Common myeloid progenitor, CD34-positive (primary cell): ENCODE measurements around the gene CD2AP.
A peak's percentile ranks its signal among the peaks of the same experiment; 100 is the strongest.

Experiments used
- CTCF ChIA-PET: fragments of 350-600 bp; sonication (Branson Sonifier 250); formaldehyde crosslinking; loops from one replicate; lab custom pipeline; 2021; ENCODE audit warnings: antibody characterized with exemption; lab: Charles Lee
- POLR2A ChIA-PET: fragments of 350-600 bp; sonication (Branson Sonifier 250); formaldehyde crosslinking; loops from one replicate; lab custom pipeline; 2021; ENCODE audit warnings: antibody characterized with exemption; lab: Charles Lee
- DNase-seq, 3 donors: peaks; one replicate each; pipeline versions ENCODE4 v3.0.0 to v3.0.0-alpha.2; 2013
- H3K27ac ChIP-seq, 2 experiments: 1 replicate in 1 of 2; 2 replicates in 1 of 2; pipeline ENCODE4 v1.7.0; 2013; ENCODE audit warnings: inconsistent platforms in 2 of 2, low read length in 2 of 2, mild to moderate bottlenecking in 2 of 2, low read depth in 1 of 2, moderate library complexity in 1 of 2; ENCODE audit not compliant: severe bottlenecking in 2 of 2, insufficient read depth in 1 of 2, poor library complexity in 1 of 2
- H3K27me3 ChIP-seq, 5 experiments: replicated peaks in 2 of 5; 1 replicate in 3 of 5; 2 replicates in 2 of 5; pipeline versions ENCODE4 v1.6.1 to v1.7.0; 2013; ENCODE audit warnings: low read length in 4 of 5, mild to moderate bottlenecking in 2 of 5, moderate library complexity in 2 of 5, inconsistent platforms in 1 of 5; ENCODE audit not compliant: insufficient read depth in 5 of 5, control insufficient read depth in 4 of 5
- H3K36me3 ChIP-seq, 4 experiments: 1 replicate in 2 of 4; 2 replicates in 2 of 4; pipeline versions ENCODE4 v1.6.1 to v1.7.0; 2013; ENCODE audit warnings: low read length in 3 of 4, control low read depth in 1 of 4, mild to moderate bottlenecking in 1 of 4; ENCODE audit not compliant: control insufficient read depth in 4 of 4, insufficient read depth in 4 of 4
- H3K4me1 ChIP-seq, 4 experiments: 1 replicate in 3 of 4; 2 replicates in 1 of 4; pipeline versions ENCODE4 v1.6.1 to v1.7.1; 2013; ENCODE audit warnings: low read length in 3 of 4, mild to moderate bottlenecking in 3 of 4, control low read depth in 1 of 4, inconsistent platforms in 1 of 4, moderate library complexity in 1 of 4; ENCODE audit not compliant: control insufficient read depth in 4 of 4, insufficient read depth in 4 of 4; ENCODE audit errors: control extremely low read depth in 1 of 4
- H3K4me3 ChIP-seq, 7 experiments: 1 replicate in 4 of 7; 2 replicates in 3 of 7; pipeline versions ENCODE4 v1.5.1 to v1.7.0; 2013; ENCODE audit warnings: mild to moderate bottlenecking in 7 of 7, low read length in 6 of 7, moderate library complexity in 6 of 7, inconsistent platforms in 2 of 7, low read depth in 2 of 7, control low read depth in 1 of 7; ENCODE audit not compliant: insufficient read depth in 4 of 7, control insufficient read depth in 1 of 7; ENCODE audit errors: extremely low read depth in 1 of 7
- H3K9me3 ChIP-seq, 5 experiments: 1 replicate in 4 of 5; 2 replicates in 1 of 5; pipeline versions ENCODE4 v1.6.1 to v1.7.1; 2013; ENCODE audit warnings: low read length in 4 of 5, mild to moderate bottlenecking in 2 of 5, inconsistent platforms in 1 of 5, low read depth in 1 of 5, moderate library complexity in 1 of 5; ENCODE audit not compliant: control insufficient read depth in 4 of 5, insufficient read depth in 2 of 5; ENCODE audit errors: control extremely low read depth in 1 of 5
- WGBS: methylation state at CpG from one replicate; pipeline ENCODE4 v1.1.5; 2013; ENCODE audit not compliant: insufficient coverage; 5-methylcytosine and 5-hydroxymethylcytosine counted together

CD2AP gene

DNA sequence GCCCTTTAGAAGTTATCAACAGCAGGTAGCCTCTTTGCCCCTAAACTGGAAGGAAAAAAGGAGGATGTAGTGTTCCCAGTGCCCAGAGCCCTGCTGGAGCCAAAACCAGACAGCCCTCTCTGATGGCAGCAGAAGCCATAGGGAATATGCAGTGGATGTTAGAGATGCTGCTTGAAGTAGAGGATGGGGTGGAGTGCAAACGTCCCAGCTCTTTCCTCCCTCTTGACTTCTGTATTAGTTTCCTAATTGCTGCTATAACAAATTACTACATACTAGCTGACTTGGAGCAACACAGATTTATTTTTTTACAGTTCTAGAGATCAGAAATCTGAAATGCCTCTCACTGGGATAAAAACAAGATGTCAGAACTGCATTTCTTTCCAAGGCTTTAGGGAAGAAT is 12.5 kb upstream of the CD2AP start:
- H3K36me3 ChIP-seq, result no peaks in the 10 kb centered on the region
- no CpG with 5 or more reads among the region's 1 CpG for WGBS
- POLR2A ChIA-PET, result interaction anchor here (0.6 kb wide), 1 partner anchor 13 kb away, joined by 3 read pairs; the partner anchor contains the start of gene CD2AP

DNA sequence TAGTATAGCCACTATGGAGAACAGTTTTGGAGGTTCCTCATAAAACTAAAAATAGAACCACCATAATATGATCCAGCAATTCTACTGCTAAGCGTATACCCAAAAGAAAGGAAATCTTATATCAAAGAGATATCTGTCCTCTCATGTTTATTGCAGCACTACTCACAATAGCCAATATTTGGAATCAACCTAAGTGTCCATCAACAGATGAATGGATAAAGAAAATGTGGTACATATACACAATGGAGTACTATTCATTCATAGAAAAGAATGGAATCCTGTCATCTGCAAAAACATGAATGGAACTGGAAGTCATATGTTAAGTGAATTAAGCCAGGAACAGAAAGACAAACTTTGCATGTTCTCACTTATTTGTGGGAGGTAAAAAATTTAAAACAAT is 5.7 kb upstream of the CD2AP start:
- ChIA-PET CTCF (no interaction called here), POLR2A (no interaction called here)
- Histone ChIP-seq H3K4me3 (no peak overlapping the region), H3K27me3 (no peaks in the 10 kb centered on the region), H3K27ac (no peak overlapping the region), H3K9me3 (no peaks in the 10 kb centered on the region), H3K36me3 (no peaks in the 10 kb centered on the region), H3K4me1 (peaks cover 6 to 11% (median 7%) of the 10 kb centered on the region in 4 experiments)
- no peak for DNase-seq
- 60% methylated on average over 1 of the region's 1 CpG for WGBS

More for the DNA sequence above, 12.5 kb upstream of the CD2AP start:
- CTCF ChIA-PET, result interaction anchor here (0.9 kb wide), 1 partner anchor 67 kb away, joined by 3 read pairs; no protein-coding TSS in a partner anchor
- Histone ChIP-seq H3K4me1 (no peaks in the 10 kb centered on the region), H3K27me3 (no peaks in the 10 kb centered on the region), H3K9me3 (no peaks in the 10 kb centered on the region), H3K4me3 (no peak overlapping the region), H3K27ac (no peak overlapping the region)
- no peak for DNase-seq

DNA sequence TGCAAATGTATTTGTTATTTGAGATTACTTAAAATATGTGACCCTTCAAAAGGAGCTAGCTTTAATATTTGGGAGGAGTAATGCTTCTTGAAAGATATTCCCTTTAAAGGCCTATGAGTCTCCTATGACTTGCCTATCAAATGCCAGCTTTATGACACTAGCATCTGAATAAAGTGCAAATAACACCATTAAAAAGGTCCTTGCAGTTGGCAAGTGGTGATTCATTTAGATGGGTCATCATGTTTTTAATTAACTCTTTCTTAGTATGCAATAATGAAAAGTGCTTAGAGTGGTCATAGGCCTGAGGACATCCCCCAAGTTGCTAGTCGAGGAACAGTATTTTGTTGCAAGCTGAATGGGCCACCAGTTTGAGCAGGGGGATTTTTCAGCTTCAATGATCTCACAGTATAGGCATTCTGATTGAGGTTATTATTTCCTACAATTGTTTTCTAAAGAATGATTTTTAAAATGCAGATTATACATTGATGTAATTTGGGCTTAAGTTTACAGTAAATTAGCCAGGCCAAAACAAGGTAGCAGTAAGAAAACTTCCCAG is 3.7 kb upstream of the CD2AP start:
- CTCF ChIA-PET, result no interaction called here

DNA sequence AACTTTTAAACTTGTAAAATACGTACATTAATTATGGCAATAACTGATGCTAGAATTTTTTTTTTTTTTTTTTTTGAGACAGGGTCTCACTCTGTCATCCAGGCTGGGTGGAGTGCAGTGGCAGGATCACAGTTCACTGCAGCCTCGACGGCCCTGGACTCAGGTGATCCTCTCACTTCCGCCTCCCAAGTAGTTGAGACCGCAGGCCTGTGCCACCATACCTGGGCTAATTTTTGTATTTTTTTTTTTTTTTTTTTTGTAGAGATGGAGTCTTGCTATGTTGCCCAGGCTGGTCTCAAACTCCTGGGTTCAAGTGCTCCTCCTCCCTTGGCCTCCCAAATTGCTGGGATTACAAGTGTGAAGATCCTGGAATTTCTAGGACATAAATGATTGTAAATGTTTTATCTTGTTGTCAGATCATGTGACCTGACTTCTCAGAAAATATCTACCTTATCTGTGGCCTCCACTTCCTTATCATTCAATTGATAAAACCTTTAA is 2.2 kb upstream of the CD2AP start:
- no peaks in the 10 kb centered on the region for H3K36me3 ChIP-seq
- H3K27ac ChIP-seq, result no peak overlapping the region
- H3K4me1 ChIP-seq, result peaks cover 11 to 30% (median 22%) of the 10 kb centered on the region in 4 experiments
- no peaks in the 10 kb centered on the region for H3K27me3 ChIP-seq
- no peak for DNase-seq
- no CpG with 5 or more reads among the region's 5 CpGs for WGBS
- no peaks in the 10 kb centered on the region for H3K9me3 ChIP-seq
- ChIA-PET POLR2A (no interaction called here), CTCF (interaction anchor here (3.4 kb wide), 1 partner anchor 62 kb away, joined by 18 read pairs; no protein-coding TSS in a partner anchor)
- H3K4me3 ChIP-seq, result no peak overlapping the region

More for the DNA sequence above, 3.7 kb upstream of the CD2AP start:
- POLR2A ChIA-PET, result interaction anchor here (0.6 kb wide), 1 partner anchor 10 kb away, joined by 3 read pairs; no protein-coding TSS in a partner anchor
- WGBS, result no CpG with 5 or more reads among the region's 1 CpG
- Histone ChIP-seq H3K4me3 (no peak overlapping the region), H3K9me3 (no peaks in the 10 kb centered on the region), H3K27me3 (no peaks in the 10 kb centered on the region), H3K36me3 (no peaks in the 10 kb centered on the region), H3K27ac (no peak overlapping the region), H3K4me1 (peaks cover 8 to 17% (median 10%) of the 10 kb centered on the region in 4 experiments)
- DNase-seq, result no peak

DNA sequence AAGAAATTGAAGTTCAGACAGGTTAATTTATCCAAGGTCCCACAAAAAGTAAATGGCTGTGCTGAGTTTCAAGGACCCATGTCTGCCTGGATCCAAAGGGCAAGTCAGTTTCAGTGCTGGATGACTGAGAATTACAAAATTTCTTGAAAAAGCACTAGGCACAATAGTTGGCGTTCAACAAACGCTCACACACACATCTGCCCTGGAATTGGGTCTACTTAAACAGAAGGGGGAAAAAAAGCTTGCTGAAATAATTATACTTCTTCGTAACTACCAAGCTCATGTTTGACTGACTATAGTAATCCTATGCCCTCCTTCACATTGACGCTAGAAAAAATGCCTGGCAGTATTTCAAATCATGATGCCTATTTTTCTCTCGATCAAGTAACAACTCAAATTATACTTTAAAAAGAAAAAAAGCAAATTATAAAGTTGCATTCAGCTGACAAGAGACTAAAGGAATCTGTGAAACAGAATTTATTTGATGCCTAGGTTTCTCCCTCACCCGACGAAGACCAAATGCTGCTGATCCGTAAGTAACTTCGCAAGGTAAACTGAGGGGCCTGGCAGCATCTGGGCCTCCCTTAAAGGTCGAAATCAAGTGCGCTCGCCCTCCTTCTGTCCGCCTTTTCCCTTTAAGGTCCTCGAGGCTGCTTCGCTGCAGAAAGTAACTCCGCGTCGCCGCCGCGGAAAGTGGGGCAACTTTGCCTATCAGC is 650 bp upstream of the CD2AP start:
- Histone ChIP-seq H3K4me3 (peak overlapping the region; percentile 82 to 99 (median 95)), H3K9me3 (no peaks in the 10 kb centered on the region), H3K27me3 (no peaks in the 10 kb centered on the region), H3K36me3 (no peaks in the 10 kb centered on the region), H3K27ac (peak overlapping the region; percentile 94 to 96), H3K4me1 (peaks cover 11 to 36% (median 26%) of the 10 kb centered on the region in 4 experiments)
- 5% methylated on average over 19 of the region's 21 CpGs for WGBS
- no peak for DNase-seq
- ChIA-PET POLR2A (interaction anchor here (0.6 to 1.5 kb wide), 2 partner anchors 46 to 63 kb away, joined by 3 to 7 read pairs; no protein-coding TSS in a partner anchor), CTCF (interaction anchor here (1.0 to 3.4 kb wide), 4 partner anchors 9 to 85 kb away, joined by 3 to 18 read pairs (median 5); no protein-coding TSS in a partner anchor)

DNA sequence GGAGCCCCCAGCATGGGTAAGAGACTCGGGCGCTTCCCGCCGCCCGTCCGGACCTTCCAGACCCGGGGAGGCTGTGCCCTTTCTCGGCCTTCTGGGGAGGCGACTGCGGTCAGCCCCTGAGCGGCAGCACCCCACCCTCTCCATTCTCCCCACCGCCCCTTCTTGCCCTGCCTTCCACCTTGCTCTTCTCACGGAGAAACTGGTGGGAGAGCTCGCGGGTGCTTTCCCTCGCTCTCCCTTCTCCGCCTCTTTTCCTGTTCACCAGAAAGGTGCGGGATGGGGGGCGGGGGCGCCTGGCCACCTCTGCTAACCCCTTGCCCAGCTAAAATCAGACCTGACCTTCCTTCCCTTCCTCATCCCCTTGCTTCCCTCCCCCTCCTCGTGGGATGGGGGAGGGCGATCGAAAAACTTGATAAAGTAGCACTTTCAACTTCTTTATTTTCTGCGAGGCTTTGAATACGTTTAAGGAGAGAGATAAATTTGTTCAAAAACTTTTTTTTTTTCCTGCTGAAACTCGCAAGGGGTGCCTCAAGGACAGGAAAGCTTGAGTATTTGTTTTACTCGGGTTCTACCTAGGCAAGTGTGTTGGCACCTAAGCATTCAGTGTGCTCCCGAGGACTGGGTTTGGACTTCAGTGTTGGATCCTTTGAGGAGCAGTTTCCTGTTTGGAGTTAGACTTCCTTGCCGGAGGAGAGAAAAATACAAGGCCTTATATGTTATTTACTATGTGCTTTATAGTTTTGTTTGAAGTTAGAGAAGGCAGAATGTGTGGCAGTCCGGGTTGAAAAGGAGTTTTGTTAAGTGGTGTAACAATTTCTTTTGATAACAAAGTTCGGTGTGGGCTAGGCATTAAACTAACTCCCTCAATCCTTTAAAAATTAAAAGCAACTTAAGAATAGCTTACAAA is 897 bp downstream of the CD2AP start:
- no peaks in the 10 kb centered on the region for H3K27me3 ChIP-seq
- H3K9me3 ChIP-seq, result no peaks in the 10 kb centered on the region
- DNase-seq, result no peak
- peak overlapping the region; percentile 82 to 99 (median 95) for H3K4me3 ChIP-seq
- ChIA-PET POLR2A (interaction anchor here (0.5 to 1.0 kb wide), 3 partner anchors 13 to 124 kb away, joined by 3 to 8 read pairs (median 3); no protein-coding TSS in a partner anchor), CTCF (interaction anchor here (0.6 to 3.4 kb wide), 5 partner anchors 7 to 83 kb away, joined by 3 to 18 read pairs (median 4); no protein-coding TSS in a partner anchor)
- peak overlapping the region; percentile 94 to 96 for H3K27ac ChIP-seq
- 0% methylated on average over 13 of the region's 31 CpGs for WGBS
- no peaks in the 10 kb centered on the region for H3K36me3 ChIP-seq
- H3K4me1 ChIP-seq, result peaks cover 16 to 44% (median 30%) of the 10 kb centered on the region in 4 experiments
